Measurements from ENCODE around the gene NIPBL. TPM values are rescaled to one million over a fixed set of nuclear protein-coding genes. Genes with fewer than 3 reads are reported as not detected.

Gene NIPBL
- total RNA-seq, 1 donor from 2014 or later = 18.1 TPM

GRCh38 chr5:37014321-37014720, 137.8 kb downstream of the NIPBL start:
- ATAC-seq (no peak), DNase-seq (ENCODE audit: low spot score) (no peak)

- ATAC-seq = no peak
These were observed 139.5 kb downstream of the NIPBL start for GRCh38 chr5:37015795-37016666.

GRCh38 chr5:37028910-37029309, 152.3 kb downstream of the NIPBL start:
- ATAC-seq = no peak
- DNase-seq (ENCODE audit: low spot score) = no peak

More at GRCh38 chr5:37015795-37016666, 139.5 kb downstream of the NIPBL start:
- no peak for DNase-seq (ENCODE audit: low spot score)

GRCh38 chr5:37029436-37029835, 152.9 kb downstream of the NIPBL start:
- DNase-seq (ENCODE audit: low spot score) (no peak), ATAC-seq (no peak)

- ATAC-seq (no peak), DNase-seq (ENCODE audit: low spot score) (no peak)
These were observed 158.4 kb downstream of the NIPBL start for GRCh38 chr5:37034955-37035354.

GRCh38 chr5:37037840-37038239, 161.3 kb downstream of the NIPBL start:
- DNase-seq (ENCODE audit: low spot score) (no peak), ATAC-seq (no peak)

- no peak for ATAC-seq
- DNase-seq (ENCODE audit: low spot score) = no peak
These were observed 163.3 kb downstream of the NIPBL start for GRCh38 chr5:37039824-37040223.

GRCh38 chr5:37043693-37044092, 167.1 kb downstream of the NIPBL start:
- ATAC-seq (peak; percentile 45), DNase-seq (ENCODE audit: low spot score) (no peak)

- ATAC-seq = no peak
- DNase-seq (ENCODE audit: low spot score) = no peak
These were observed 167.6 kb downstream of the NIPBL start for GRCh38 chr5:37044120-37044519.

GRCh38 chr5:37045703-37046102, 169.1 kb downstream of the NIPBL start:
- no peak for DNase-seq (ENCODE audit: low spot score)
- ATAC-seq = no peak

- ATAC-seq = no peak
- no peak for DNase-seq (ENCODE audit: low spot score)
These were observed 171.4 kb downstream of the NIPBL start for GRCh38 chr5:37047947-37048346.

- DNase-seq (ENCODE audit: low spot score) = no peak
- no peak for ATAC-seq
These were observed 177.8 kb downstream of the NIPBL start for GRCh38 chr5:37054391-37054790.

GRCh38 chr5:37055383-37055990, 178.9 kb downstream of the NIPBL start:
- no peak for DNase-seq (ENCODE audit: low spot score)
- ATAC-seq = no peak

GRCh38 chr5:37056762-37057161, 180.2 kb downstream of the NIPBL start:
- DNase-seq (ENCODE audit: low spot score) (no peak), ATAC-seq (no peak)

- ATAC-seq (no peak), DNase-seq (ENCODE audit: low spot score) (no peak)
These were observed 183.5 kb downstream of the NIPBL start for GRCh38 chr5:37060030-37060429.

- no peak for DNase-seq (ENCODE audit: low spot score)
- ATAC-seq = no peak
These were observed 187.2 kb downstream of the NIPBL start for GRCh38 chr5:37063739-37064138.

- no peak for DNase-seq (ENCODE audit: low spot score)
These were observed 187.9 kb downstream of the NIPBL start for GRCh38 chr5:37064442-37064841.

GRCh38 chr5:37071487-37071886, 194.9 kb downstream of the NIPBL start:
- ATAC-seq = no peak

More at GRCh38 chr5:37064442-37064841, 187.9 kb downstream of the NIPBL start:
- ATAC-seq = peak; percentile 77

GRCh38 chr5:37071901-37072581, 195.5 kb downstream of the NIPBL start:
- no peak for DNase-seq (ENCODE audit: low spot score)
- no peak for ATAC-seq

More at GRCh38 chr5:37071487-37071886, 194.9 kb downstream of the NIPBL start:
- no peak for DNase-seq (ENCODE audit: low spot score)

GRCh38 chr5:37075399-37075950, 198.9 kb downstream of the NIPBL start:
- ATAC-seq (no peak), DNase-seq (ENCODE audit: low spot score) (no peak)

- no peak for ATAC-seq
- DNase-seq (ENCODE audit: low spot score) = no peak
These were observed 200.6 kb downstream of the NIPBL start for GRCh38 chr5:37077146-37077545.

Measured in left lobe of liver (tissue), 2 donors.